Measurements from ENCODE around the gene CAMK4.

GRCh38 chr5:111486926-111487325 is 262.7 kb downstream of the CAMK4 start:
- TF ChIP-seq, protein P1, sequence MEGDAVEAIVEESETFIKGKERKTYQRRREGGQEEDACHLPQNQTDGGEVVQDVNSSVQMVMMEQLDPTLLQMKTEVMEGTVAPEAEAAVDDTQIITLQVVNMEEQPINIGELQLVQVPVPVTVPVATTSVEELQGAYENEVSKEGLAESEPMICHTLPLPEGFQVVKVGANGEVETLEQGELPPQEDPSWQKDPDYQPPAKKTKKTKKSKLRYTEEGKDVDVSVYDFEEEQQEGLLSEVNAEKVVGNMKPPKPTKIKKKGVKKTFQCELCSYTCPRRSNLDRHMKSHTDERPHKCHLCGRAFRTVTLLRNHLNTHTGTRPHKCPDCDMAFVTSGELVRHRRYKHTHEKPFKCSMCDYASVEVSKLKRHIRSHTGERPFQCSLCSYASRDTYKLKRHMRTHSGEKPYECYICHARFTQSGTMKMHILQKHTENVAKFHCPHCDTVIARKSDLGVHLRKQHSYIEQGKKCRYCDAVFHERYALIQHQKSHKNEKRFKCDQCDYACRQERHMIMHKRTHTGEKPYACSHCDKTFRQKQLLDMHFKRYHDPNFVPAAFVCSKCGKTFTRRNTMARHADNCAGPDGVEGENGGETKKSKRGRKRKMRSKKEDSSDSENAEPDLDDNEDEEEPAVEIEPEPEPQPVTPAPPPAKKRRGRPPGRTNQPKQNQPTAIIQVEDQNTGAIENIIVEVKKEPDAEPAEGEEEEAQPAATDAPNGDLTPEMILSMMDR (IDR thresholded peaks at IDR 0.05) = no peak
- TF ChIP-seq POLR2A (IDR thresholded peaks at IDR 0.05) (no peak), EP300 (IDR thresholded peaks at IDR 0.05) (no peak), POLR2AphosphoS5 (IDR thresholded peaks at IDR 0.05) (no peak)

All from gastroesophageal sphincter (tissue), 3 donors.